Epithelial cell of esophagus (primary cell): ENCODE results near the gene OCA2.

ENCODE experiments used
- DNase-seq: peaks from one replicate; pipeline ENCODE4 v3.0.0; 2010; ENCODE audit warnings: low read depth
- H3K4me3 ChIP-seq: 2 replicates; pipeline ENCODE4 v1.5.1; 2011; ENCODE audit warnings: mild to moderate bottlenecking, low read length, control low read depth
- TF ChIP-seq, protein P1 (sequence below): IDR thresholded peaks from 2 replicates; pipeline ENCODE4 v1.5.1; 2011; ENCODE audit warnings: low read depth, mild to moderate bottlenecking, low read length, control low read depth, inconsistent platforms; ENCODE audit not compliant: insufficient read depth; ENCODE audit errors: missing control alignments

Gene OCA2

DNA sequence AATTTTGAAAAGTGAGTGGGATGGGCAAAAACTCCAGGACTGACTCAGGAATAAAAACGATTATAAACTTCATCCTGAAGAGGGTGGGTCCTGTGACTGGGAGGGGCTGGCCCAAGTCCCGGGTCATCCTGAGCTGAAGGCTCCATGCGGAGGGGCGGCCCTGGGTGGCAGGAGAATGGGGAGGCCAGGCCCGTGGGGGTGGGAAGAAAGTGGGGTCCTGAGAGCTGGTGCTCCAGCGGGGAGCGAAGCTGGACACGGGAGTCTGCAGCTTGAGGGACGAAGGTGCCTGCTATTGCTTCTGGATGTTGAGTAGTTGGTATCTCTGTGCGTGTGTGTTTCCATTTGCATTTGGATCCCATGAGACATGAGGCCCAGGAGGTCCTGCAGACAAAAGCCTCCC lies 4.7 kb upstream of the OCA2 start:
- TF ChIP-seq, protein P1, sequence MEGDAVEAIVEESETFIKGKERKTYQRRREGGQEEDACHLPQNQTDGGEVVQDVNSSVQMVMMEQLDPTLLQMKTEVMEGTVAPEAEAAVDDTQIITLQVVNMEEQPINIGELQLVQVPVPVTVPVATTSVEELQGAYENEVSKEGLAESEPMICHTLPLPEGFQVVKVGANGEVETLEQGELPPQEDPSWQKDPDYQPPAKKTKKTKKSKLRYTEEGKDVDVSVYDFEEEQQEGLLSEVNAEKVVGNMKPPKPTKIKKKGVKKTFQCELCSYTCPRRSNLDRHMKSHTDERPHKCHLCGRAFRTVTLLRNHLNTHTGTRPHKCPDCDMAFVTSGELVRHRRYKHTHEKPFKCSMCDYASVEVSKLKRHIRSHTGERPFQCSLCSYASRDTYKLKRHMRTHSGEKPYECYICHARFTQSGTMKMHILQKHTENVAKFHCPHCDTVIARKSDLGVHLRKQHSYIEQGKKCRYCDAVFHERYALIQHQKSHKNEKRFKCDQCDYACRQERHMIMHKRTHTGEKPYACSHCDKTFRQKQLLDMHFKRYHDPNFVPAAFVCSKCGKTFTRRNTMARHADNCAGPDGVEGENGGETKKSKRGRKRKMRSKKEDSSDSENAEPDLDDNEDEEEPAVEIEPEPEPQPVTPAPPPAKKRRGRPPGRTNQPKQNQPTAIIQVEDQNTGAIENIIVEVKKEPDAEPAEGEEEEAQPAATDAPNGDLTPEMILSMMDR: no peak
- H3K4me3 ChIP-seq: no peak overlapping the region
- no peak for DNase-seq

DNA sequence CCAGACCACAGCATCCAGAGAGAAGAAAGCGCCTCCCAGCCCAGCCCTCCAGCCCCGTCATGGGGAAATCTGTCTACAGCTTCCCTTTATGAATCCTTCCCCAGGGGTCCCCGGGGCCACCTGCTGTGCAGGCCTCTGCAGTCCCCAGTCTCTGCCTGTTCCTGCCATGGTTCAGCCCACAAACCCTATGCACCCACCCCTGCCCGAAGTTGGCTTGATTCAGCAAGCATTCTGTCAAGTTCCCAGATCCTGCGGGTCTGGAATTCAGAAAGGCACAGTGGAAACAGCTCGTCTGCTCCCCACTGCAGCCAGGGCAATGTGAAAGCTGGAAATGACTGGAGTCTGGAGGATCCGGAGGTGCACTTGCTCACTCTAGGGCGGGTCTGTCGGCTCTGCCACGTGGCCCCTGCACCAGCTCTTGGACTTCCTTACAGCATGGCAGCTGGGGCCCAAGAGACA lies 2.9 kb upstream of the OCA2 start:
- H3K4me3 ChIP-seq: no peak overlapping the region
- TF ChIP-seq, protein P1: no peak
- DNase-seq: no peak

DNA sequence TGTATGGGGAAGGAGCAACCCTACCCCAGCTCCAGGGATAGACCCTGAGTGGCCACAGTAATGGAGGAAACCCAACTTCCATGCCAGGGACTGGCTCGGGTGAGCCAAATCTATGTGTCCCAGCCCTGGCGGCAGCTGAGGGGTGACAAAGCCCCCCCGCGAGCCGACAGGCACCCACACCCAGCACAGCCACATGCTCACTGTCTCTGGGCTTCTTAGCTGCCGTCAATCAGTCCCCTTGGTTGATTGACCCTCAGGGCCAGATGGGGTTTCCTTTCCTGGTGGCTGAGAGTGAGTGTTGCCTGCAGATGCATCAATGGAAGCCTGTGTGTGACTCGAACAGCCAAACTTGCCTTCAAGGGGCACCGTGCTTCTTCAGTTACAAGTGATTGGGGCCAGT lies 2.1 kb upstream of the OCA2 start:
- DNase-seq: no peak
- TF ChIP-seq, protein P1: no peak
- H3K4me3 ChIP-seq: no peak overlapping the region

DNA sequence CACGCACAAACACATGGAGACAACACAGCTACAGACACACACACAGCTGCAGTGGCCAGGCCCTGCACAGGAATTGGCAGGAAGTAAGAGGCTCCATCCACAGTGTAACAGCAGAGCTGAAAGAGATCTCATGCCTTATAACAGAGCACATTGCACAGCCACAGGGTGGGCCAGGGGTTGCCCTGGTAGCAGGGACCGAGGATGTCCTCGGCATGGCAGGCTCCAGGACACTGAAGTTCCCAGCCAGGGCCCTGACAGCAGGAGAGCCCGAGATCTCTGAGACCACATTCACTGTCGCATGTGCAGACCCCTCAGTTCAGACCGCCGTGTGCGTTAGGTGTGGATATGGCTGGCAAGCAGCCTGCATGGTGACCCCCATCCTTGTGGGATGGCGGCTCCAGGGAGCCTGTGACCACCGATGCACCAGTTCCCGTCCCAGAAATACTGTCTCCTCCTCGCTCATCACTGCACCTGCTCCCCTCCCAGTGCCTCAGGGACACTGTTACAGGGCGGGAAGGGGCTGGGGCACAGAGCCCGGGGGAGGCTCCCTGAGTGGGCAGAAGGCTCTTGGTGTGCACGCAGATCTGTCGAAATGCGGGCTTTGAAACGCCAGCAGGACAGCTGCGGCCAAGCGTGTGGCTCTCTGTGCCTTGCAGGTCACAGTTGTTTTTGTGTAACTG lies 1.5 kb upstream of the OCA2 start:
- no peak for DNase-seq
- H3K4me3 ChIP-seq: no peak overlapping the region
- TF ChIP-seq, protein P1: no peak

DNA sequence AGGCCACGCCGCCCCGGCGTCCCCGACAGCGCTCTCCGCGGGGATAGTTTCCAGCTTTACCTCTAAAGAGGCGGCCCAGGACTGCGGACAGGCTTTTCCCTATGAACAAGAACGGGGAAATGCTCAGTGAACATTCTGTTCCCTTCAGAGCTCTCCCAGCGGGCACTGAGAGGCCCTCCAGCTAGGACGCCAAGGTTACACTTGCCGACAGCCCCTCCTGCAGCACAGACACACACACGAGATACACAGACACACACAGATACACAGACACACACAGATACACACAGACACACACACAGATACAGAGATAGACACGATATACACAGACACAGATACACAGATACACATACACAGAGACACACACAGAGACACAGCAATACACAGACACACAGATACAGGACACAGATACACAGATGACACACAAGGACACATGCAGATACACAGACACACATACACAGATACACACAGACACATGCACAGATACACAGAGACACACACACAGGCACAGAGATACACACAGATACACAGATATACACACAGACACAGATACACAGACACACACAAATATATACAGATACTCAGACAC lies 533 bp upstream of the OCA2 start:
- TF ChIP-seq, protein P1: no peak
- H3K4me3 ChIP-seq: no peak overlapping the region
- no peak for DNase-seq

DNA sequence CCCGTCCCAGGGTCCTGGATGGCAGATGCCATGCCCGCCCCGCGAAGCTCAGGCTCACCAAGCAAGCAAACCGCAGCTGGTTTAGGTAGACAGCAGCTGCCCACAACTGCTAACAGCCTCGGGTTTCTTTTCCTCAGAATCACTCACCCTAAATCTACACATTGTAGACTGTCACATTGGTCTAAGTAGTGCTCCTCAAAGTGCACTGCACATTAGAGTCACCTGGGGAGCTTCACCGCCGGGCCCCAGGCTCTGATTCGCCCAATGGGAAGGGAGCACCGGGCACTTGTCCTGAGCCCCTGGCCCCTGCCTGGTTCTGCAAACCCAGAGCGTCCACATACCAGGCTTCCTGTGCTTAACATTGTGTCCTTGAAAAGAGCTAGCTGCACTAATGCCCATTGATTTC lies 752 bp downstream of the OCA2 start:
- no peak for DNase-seq
- H3K4me3 ChIP-seq: no peak overlapping the region
- TF ChIP-seq, protein P1: no peak

DNA sequence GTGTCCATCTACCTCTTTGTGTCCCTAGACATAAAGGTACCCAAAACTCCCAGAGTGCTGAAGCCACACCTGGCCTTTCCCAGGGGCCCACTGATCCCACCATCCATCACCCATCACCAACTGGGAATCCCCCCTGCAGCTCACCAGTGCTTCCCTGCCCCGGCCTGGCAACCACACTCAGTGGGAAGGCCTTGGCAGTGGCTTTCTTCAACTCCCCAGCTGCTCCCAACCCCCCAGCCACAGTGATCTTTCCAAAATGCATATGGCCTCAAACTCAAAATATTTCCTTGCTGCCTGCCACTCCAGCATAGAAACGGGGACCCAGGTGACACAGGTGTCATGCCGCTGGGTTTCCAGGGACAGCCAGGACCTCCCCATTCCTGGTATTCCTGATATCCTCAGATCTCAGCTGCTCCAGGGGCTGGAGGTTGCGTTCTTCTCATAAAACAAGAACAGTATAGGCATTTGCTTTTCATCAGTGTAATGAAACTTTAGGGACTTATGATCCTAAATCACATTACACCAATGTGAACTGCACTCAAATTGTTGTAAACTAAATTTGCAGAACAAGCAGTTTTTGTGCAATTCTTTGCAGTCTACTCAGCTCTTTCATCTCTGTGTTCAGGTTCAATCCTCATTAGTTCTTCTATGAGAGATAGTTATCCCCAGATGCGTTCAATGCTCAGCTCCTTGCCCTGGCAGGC lies 1.3 kb downstream of the OCA2 start:
- H3K4me3 ChIP-seq: no peak overlapping the region
- TF ChIP-seq, protein P1: no peak
- DNase-seq: no peak
